CD14-positive monocyte (primary cell): ENCODE measurements around the gene INO80. TPM values are rescaled to one million over a fixed set of nuclear protein-coding genes. Genes with fewer than 3 reads are reported as not detected.
A peak's percentile ranks its signal among the peaks of the same experiment; 100 is the strongest.

Source experiments
- DNase-seq, 3 donors: peaks; one replicate each; pipeline ENCODE4 v3.0.0-alpha.2; 2011 to 2022
- H2AFZ ChIP-seq: 2 replicates; pipeline ENCODE4 v1.6.0; 2012; ENCODE audit warnings: mild to moderate bottlenecking, low read depth, low read length, inconsistent platforms; ENCODE audit not compliant: insufficient read depth, poor library complexity, severe bottlenecking
- H3K27ac ChIP-seq, 2 donors: 1 replicate in 1 of 2; 2 replicates in 1 of 2; pipeline ENCODE4 v1.5.1; 2012 to 2013; ENCODE audit warnings: low read length in 2 of 2, control low read depth in 1 of 2, inconsistent platforms in 1 of 2, low read depth in 1 of 2, mild to moderate bottlenecking in 1 of 2
- H3K27me3 ChIP-seq, 2 donors: one replicate each; pipeline versions ENCODE4 v1.6.0 to v1.6.1; 2011 to 2013; ENCODE audit warnings: low read length in 2 of 2; ENCODE audit not compliant: control insufficient read depth in 2 of 2, insufficient read depth in 2 of 2
- H3K36me3 ChIP-seq, 2 donors: replicated peaks in 1 of 2; 1 replicate in 1 of 2; 2 replicates in 1 of 2; pipeline versions ENCODE4 v1.5.1 to v1.6.1; 2012 to 2013; ENCODE audit warnings: low read length in 2 of 2, control low read depth in 1 of 2, inconsistent platforms in 1 of 2, mild to moderate bottlenecking in 1 of 2; ENCODE audit not compliant: insufficient read depth in 2 of 2, control insufficient read depth in 1 of 2
- H3K4me1 ChIP-seq, 2 donors: 1 replicate in 1 of 2; 2 replicates in 1 of 2; pipeline versions ENCODE4 v1.5.1 to v1.6.1; 2012 to 2013; ENCODE audit warnings: low read length in 2 of 2, control low read depth in 1 of 2, inconsistent platforms in 1 of 2, mild to moderate bottlenecking in 1 of 2, moderate library complexity in 1 of 2; ENCODE audit not compliant: insufficient read depth in 2 of 2, control insufficient read depth in 1 of 2
- H3K4me2 ChIP-seq: replicated peaks from 2 replicates; pipeline ENCODE3; 2012; ENCODE audit warnings: low read length, moderate library complexity, mild to moderate bottlenecking; ENCODE audit not compliant: poor library complexity, severe bottlenecking; ENCODE audit errors: extremely low read depth
- H3K4me3 ChIP-seq, 3 experiments: fragments of 200-600 bp in 1 of 3; sonication (generic) in 1 of 3; replicated peaks in 1 of 3; 1 replicate in 2 of 3; 2 replicates in 1 of 3; pipeline ENCODE4 v1.5.1; 2011 to 2013; ENCODE audit warnings: low read length in 3 of 3, mild to moderate bottlenecking in 3 of 3, control low read depth in 2 of 3, low read depth in 2 of 3, inconsistent platforms in 1 of 3, moderate library complexity in 1 of 3
- H3K79me2 ChIP-seq: 2 replicates; pipeline ENCODE4 v1.6.0; 2012; ENCODE audit warnings: mild to moderate bottlenecking, control low read depth, inconsistent platforms, low read length, moderate library complexity; ENCODE audit not compliant: insufficient read depth
- H3K9ac ChIP-seq: 2 replicates; pipeline ENCODE4 v1.6.0; 2017; ENCODE audit warnings: low read length, mild to moderate bottlenecking; ENCODE audit not compliant: insufficient read depth, poor library complexity, severe bottlenecking
- H3K9me3 ChIP-seq, 2 donors: replicated peaks in 1 of 2; 1 replicate in 1 of 2; 2 replicates in 1 of 2; pipeline versions ENCODE4 v1.5.1 to v1.6.1; 2012 to 2013; ENCODE audit warnings: low read length in 2 of 2, control low read depth in 1 of 2; ENCODE audit not compliant: control insufficient read depth in 1 of 2, insufficient read depth in 1 of 2
- H4K20me1 ChIP-seq: 2 replicates; pipeline ENCODE4 v1.6.0; 2012; ENCODE audit warnings: mild to moderate bottlenecking, low read length, control low read depth, moderate library complexity; ENCODE audit not compliant: insufficient read depth
- H3K27ac Mint-ChIP-seq, 7 donors: one replicate each; pipeline ENCODE4 v1.8.0; 2020; ENCODE audit warnings: mild to moderate bottlenecking in 7 of 7, mixed read lengths in 7 of 7, moderate library complexity in 6 of 7, inconsistent platforms in 2 of 7
- H3K27me3 Mint-ChIP-seq, 3 donors: one replicate each; pipeline ENCODE4 v1.8.0; 2021 to 2022; ENCODE audit warnings: low read depth in 3 of 3, mild to moderate bottlenecking in 3 of 3, mixed read lengths in 3 of 3, moderate library complexity in 3 of 3, inconsistent platforms in 1 of 3
- H3K36me3 Mint-ChIP-seq, 2 donors: one replicate each; pipeline ENCODE4 v1.8.0; 2020; ENCODE audit warnings: mixed read lengths in 2 of 2, inconsistent platforms in 1 of 2, mild to moderate bottlenecking in 1 of 2
- H3K4me1 Mint-ChIP-seq: one replicate; pipeline ENCODE4 v1.8.0; 2020; ENCODE audit warnings: mild to moderate bottlenecking, mixed read lengths
- H3K4me3 Mint-ChIP-seq, 2 donors: one replicate each; pipeline ENCODE4 v1.8.0; 2020; ENCODE audit warnings: mild to moderate bottlenecking in 2 of 2, mixed read lengths in 2 of 2, moderate library complexity in 1 of 2
- H3K9me3 Mint-ChIP-seq, 7 donors: one replicate each; pipeline ENCODE4 v1.8.0; 2020 to 2022; ENCODE audit warnings: mixed read lengths in 7 of 7, mild to moderate bottlenecking in 6 of 7, moderate library complexity in 6 of 7, inconsistent platforms in 2 of 7
- CTCF ChIP-seq: fragments of 200-600 bp; IDR thresholded peaks from one replicate; pipeline ENCODE4 v1.8.0; 2022; ENCODE audit warnings: antibody characterized with exemption, mild to moderate bottlenecking
- whole genome bisulfite sequencing: methylation state at CpG from one replicate; pipeline ENCODE4 v1.1.5; 2013; ENCODE audit warnings: missing lambda C conversion rate; ENCODE audit not compliant: insufficient coverage; 5-methylcytosine and 5-hydroxymethylcytosine counted together
- intact Hi-C, 2 donors: fragments of 100-400 bp; cut with micrococcal nuclease; formaldehyde crosslinking; loops; one replicate each; pipeline versions ENCODE4 v1.15.0 to v1.15.1; 2023
- polyA plus RNA-seq, 3 donors: library from polyadenylated mRNA; depleted of rRNA in 1 of 3; unstranded in 2 of 3; stranded (reverse) in 1 of 3; fragments of 300-500 nt in 2 of 3; fragments of >200 nt in 1 of 3; fragmentation: Illumina TruSeq in 2 of 3; gene quantifications; 1 replicate in 2 of 3; 2 replicates in 1 of 3; pipeline ENCODE4 v1.2.3, GENCODE V29; 2012 to 2021

The INO80 gene
- polyA plus RNA-seq, 3 donors: 2.3 to 13.1 (median 2.4) TPM

GRCh38 chr15:41017066-41017735 lies 98.9 kb downstream of the INO80 start:
- peak overlapping the region; percentile 48 for H3K4me2 ChIP-seq
- Mint-ChIP-seq H3K4me1 (peaks cover 50% of the 10 kb centered on the region), H3K36me3 (peaks cover 41 to 57% of the 10 kb centered on the region in 2 donors), H3K4me3 (peak overlapping the region in 1 of 2 donors; percentile 17), H3K27me3 (no peaks in the 10 kb centered on the region), H3K27ac (peak overlapping the region; percentile 50 to 80 (median 65)), H3K9me3 (no peaks in the 10 kb centered on the region)
- no peaks in the 10 kb centered on the region for H4K20me1 ChIP-seq
- peak in 2 of 3 donors; percentile 27 to 37 for DNase-seq
- peaks cover 12% of the 10 kb centered on the region for H3K79me2 ChIP-seq
- no peaks in the 10 kb centered on the region for H3K9me3 ChIP-seq
- H2AFZ ChIP-seq: no peak overlapping the region
- 28% methylated on average over 2 of the region's 2 CpGs for WGBS
- H3K27me3 ChIP-seq: no peaks in the 10 kb centered on the region
- H3K27ac ChIP-seq: peak overlapping the region; percentile 37 to 75
- H3K4me3 ChIP-seq: peak overlapping the region in 1 of 3 experiments; percentile 16
- no peak overlapping the region for H3K9ac ChIP-seq
- H3K36me3 ChIP-seq: peaks cover 18 to 67% of the 10 kb centered on the region in 2 donors
- H3K4me1 ChIP-seq: peaks cover 42 to 57% of the 10 kb centered on the region in 2 donors
- intact Hi-C loops: no loop called here
- no peak for TF ChIP-seq CTCF

GRCh38 chr15:41013691-41014414 lies 102.2 kb downstream of the INO80 start:
- Mint-ChIP-seq H3K4me3 (no peak overlapping the region), H3K27me3 (no peaks in the 10 kb centered on the region), H3K4me1 (peaks cover 60% of the 10 kb centered on the region), H3K36me3 (peaks cover 33 to 50% of the 10 kb centered on the region in 2 donors), H3K9me3 (no peaks in the 10 kb centered on the region), H3K27ac (peak overlapping the region; percentile 77 to 94 (median 85))
- Histone ChIP-seq H3K4me1 (peaks cover 52 to 69% of the 10 kb centered on the region in 2 donors), H3K9ac (peak overlapping the region; percentile 9), H3K4me3 (peak overlapping the region in 1 of 3 experiments; percentile 41), H3K27me3 (no peaks in the 10 kb centered on the region), H3K9me3 (no peaks in the 10 kb centered on the region), H2AFZ (no peak overlapping the region), H3K4me2 (peak overlapping the region; percentile 59), H3K36me3 (peaks cover 8 to 49% of the 10 kb centered on the region in 2 donors), H4K20me1 (no peaks in the 10 kb centered on the region), H3K27ac (peak overlapping the region in 1 of 2 donors; percentile 81), H3K79me2 (peaks cover 12% of the 10 kb centered on the region)
- TF ChIP-seq CTCF: no peak
- peak; percentile 85 to 98 (median 93) for DNase-seq
- WGBS: no CpG with 5 or more reads among the region's 3 CpGs
- intact Hi-C loops: no loop called here
